NCI-H524 (cell line): ENCODE measurements around the gene ZNF800.

Source experiments
- DNase-seq, 2 experiments: peaks; one replicate each; lab custom pipeline; 2025; lab: John Stamatoyannopoulos, UW

Gene ZNF800

DNA sequence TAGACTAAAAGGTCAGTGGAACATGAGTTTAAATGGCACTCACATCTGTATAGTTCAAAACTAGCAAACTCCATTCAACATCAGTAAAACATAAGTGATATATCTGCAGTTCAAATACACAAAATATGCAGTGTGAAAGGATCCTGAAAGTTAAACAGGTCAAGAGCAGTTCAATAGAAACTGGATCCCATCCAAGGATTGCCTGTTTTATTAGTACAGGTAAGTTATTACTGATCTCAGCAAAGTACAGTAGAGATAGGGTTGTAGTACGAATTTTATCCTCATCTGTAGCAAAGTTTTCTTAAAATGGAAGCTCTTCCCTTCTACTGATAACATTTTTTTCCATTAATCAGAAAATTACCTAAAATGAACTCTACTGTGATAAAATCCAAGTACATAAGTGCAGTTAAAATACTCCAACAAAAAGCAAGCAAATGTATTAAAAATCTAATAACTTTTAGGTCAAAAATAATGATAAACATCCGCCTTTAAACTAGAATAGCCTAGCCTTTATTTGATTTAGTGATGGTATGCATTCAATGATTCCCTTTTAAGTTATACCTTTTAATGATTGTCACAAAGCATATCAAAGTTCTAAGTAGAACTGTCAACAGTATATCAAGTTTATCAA, 2.2 kb downstream of the ZNF800 start:
- no peak for DNase-seq

DNA sequence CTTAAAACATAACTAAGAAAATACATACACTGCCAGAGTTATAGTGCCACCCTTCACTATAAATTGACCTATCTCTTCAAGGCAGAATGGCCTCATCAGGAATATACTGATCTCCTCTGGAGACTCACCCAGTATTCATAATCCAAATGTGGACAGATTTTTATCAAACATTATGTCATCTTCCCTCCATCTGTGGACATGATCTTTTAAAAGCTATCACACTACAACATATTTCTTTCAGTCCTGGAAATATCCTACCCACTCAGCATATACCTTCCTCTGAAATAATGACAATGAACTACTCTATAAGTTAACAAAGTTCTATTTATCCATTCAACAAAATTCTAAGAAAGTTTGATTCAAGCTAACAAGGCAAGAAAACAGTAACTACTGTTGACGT, 3.2 kb downstream of the ZNF800 start:
- no peak for DNase-seq

DNA sequence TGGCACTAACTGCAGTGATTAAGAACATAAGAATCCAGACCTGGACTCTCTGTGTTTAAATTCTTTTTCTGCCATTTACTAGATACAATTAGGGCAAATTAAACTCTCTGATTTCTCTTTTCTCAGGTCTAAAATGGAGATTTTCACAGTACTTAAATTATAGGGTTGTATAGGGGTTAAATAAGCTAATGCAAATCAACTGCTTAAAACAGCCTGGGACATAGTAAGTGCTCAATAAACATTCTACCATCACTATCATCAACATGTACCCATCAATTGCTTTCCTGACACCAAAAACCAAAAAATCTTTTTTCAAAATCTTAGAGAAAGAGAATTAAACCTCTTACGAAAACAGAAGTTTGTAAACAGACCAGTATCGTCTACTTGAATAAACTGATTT, 4.5 kb downstream of the ZNF800 start:
- DNase-seq, result no peak

DNA sequence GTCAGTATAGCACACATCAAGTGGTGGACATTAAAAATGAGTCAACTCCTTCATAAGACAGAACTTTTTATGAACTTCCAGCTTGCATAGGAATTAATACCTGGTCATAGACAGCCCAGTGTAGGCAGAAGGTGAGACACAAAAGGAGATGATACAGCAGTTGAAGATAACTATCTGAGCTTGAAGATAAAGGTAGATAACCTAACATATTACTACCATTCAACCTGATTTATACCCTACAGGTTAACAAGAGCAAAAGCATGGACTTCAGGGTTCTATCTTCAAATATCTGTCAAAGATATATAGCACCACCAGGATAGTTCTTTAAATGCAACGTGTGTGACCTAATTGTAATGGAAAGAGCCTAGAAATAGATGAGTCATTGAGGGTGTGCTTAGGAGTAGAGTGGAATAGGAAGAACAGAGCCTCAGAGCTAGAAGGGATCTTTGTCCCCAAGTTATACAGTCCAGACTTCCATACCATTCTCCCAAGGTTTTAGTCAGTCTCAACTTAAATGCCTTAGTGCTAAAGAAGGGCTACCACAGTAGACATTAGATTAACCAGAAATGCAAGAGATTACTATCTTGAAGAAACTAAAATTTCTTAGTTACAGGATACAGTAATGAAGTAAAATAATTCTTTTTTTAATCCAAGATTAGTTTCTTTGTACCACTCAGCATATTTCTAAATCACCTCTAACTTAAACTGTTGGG, 9.2 kb downstream of the ZNF800 start:
- DNase-seq, result no peak

GRCh38 chr7:127382301-127383085, 10.0 kb downstream of the ZNF800 start:
- DNase-seq, result no peak

GRCh38 chr7:127380479-127380878, 12.0 kb downstream of the ZNF800 start:
- DNase-seq, result no peak

- no peak for DNase-seq
These were observed 12.9 kb downstream of the ZNF800 start for GRCh38 chr7:127379642-127380041.

GRCh38 chr7:127378537-127378936, 14.0 kb downstream of the ZNF800 start:
- DNase-seq, result no peak

DNA sequence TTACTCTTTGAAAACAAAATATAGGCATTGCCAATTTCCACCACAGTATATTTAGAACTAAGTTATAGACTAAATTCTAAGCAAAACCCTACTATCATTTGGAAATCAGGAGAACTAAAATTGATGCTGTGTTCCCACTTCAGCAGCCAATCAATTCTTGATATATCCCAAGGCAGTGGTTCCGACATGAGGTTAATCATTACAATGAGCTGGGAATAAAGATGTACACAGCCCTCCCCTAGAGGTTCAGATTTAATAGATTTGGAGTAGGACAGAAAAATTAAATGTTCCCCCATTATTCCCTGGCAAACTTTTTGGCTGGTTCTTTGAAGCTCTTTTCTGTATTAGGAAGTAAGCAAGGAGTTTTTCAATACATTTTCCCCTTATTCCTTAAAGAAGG, 15.1 kb downstream of the ZNF800 start:
- DNase-seq, result no peak

GRCh38 chr7:127375631-127376030, 16.9 kb downstream of the ZNF800 start:
- no peak for DNase-seq

DNA sequence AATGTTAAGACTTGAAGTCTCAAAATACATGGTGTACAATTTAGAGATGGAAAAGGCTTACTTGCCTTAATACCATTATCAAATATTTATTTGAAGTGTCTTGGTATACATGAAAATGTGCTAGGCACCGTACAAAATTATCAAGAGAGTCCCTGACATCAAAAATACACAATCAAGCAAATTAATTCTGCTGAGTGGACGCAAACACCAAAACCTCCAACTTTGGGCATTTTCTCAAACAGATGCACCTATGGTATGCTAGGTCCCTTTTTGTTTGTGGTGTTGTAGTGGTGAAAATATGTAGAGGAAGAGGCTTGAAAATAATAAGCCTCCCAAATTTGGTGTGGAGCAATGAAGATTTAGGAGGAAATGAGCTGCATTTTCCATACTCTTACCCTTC, 24.8 kb downstream of the ZNF800 start:
- DNase-seq, result no peak

- DNase-seq, result no peak
These were observed 25.8 kb downstream of the ZNF800 start for GRCh38 chr7:127366680-127367079.

GRCh38 chr7:127365957-127366315, 26.6 kb downstream of the ZNF800 start:
- DNase-seq, result no peak

GRCh38 chr7:127365164-127365956, 27.1 kb downstream of the ZNF800 start:
- no peak for DNase-seq

GRCh38 chr7:127362364-127363027, 30.0 kb downstream of the ZNF800 start:
- no peak for DNase-seq

DNA sequence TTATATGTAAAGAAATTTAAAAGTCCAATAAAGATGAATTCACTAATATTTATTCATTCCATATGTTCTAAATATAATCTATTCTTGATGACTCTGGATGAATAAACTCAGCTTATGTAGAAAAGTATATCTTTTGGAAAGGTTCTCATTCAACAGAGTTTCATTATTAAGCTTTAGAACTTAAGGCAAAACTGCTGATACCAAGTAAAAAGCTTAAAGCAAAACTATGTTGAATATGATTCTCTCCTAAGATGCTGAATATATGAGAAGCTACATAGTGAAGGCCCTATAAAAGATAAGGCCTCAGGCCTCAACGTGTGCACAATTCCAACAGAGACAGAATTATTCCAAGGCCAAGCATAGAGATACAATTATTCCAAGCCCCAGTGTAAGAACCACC, 30.8 kb downstream of the ZNF800 start:
- DNase-seq, result no peak

GRCh38 chr7:127359011-127359410, 33.5 kb downstream of the ZNF800 start:
- no peak for DNase-seq

DNA sequence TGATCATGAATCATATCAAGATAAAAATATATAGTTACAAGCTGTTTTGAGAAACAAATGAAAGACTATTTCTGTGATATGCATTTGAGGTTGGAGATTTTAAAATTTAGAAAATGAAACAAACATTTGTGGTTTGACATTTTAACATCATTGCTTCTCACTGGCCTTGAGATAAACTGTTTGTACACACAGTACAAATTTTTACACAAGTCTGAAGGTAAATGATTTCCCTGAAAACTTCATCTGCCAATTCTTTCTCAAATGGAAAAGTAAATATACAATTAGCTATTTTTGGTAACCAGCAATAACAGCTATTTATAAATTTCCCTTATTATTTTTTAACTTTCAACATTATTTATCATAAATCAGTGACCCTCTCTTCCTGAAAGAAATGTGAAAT, 38.6 kb downstream of the ZNF800 start:
- DNase-seq, result no peak

DNA sequence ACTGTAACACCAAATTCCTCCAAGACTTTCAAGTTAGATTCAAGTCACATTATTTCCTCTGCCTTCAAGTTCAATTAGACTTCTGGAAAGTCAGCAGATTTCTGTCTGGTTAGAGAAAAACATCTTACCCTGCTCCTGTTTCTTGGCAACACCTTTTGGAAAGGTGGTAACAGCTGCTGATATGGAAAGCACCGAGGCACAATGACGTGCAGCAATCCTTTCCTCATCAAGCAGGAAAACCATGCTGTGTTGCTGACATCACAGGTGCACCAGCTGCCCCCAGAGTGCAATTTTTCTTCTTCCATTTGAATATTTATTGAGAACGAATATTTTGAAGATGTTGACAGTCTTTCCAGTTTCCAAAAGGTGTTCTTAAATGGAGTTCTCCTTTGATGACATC, 41.9 kb downstream of the ZNF800 start:
- DNase-seq, result no peak

- no peak for DNase-seq
These were observed 42.6 kb downstream of the ZNF800 start for GRCh38 chr7:127349881-127350280.

- DNase-seq, result no peak
These were observed 44.3 kb downstream of the ZNF800 start for GRCh38 chr7:127348247-127348631.
